Measurements from ENCODE around the gene CLTCL1. TPM values are rescaled to one million over a fixed set of nuclear protein-coding genes. Genes with fewer than 3 reads are reported as not detected.

The CLTCL1 gene
- total and polyA plus RNA-seq, 2 donors (not counting 1 experiment from before 2014, with no cell fraction given): 1.0 to 5.5 TPM

- H3K4me1 Mint-ChIP-seq: no peaks in the 10 kb centered on the region
- H3K27me3 Mint-ChIP-seq: no peaks in the 10 kb centered on the region
- ChIA-PET POLR2A (no interaction called here), CTCF (no interaction called here)
- no peaks in the 10 kb centered on the region for H3K79me2 ChIP-seq (ENCODE audit: control insufficient read depth, insufficient read depth, low read length)
- H3K4me1 ChIP-seq (ENCODE audit: control insufficient read depth in 2 of 2, insufficient read depth in 2 of 2, low read length in 2 of 2): no peaks in the 10 kb centered on the region
- no peak within 1 kb of the TSS for H2AFZ ChIP-seq (ENCODE audit: insufficient read depth, low read depth, low read length, poor library complexity, severe bottlenecking)
- WGBS (ENCODE audit: insufficient coverage): 94% methylated on average over 26 of the region's 27 CpGs
- no peak within 1 kb of the TSS for H3K9ac ChIP-seq (ENCODE audit: low read length)
- H3K27me3 ChIP-seq (replicated peaks in 1 of 4; ENCODE audit: control extremely low read depth in 1 of 4, control insufficient read depth in 3 of 4, insufficient read depth in 4 of 4, low read length in 3 of 4): no peaks in the 10 kb centered on the region
- DNase-seq: no peak
- no peak within 1 kb of the TSS for H3K4me3 ChIP-seq (ENCODE audit: control extremely low read depth in 1 of 5, extremely low read depth in 1 of 5, insufficient read depth in 1 of 5, low read depth in 2 of 5, low read length in 4 of 5)
- H3K27ac Mint-ChIP-seq: no peak within 1 kb of the TSS
- H3K9me3 ChIP-seq (ENCODE audit: control extremely low read depth in 1 of 3, control insufficient read depth in 2 of 3, insufficient read depth in 1 of 3, low read length in 2 of 3): no peaks in the 10 kb centered on the region
- no peak within 1 kb of the TSS for H3K4me2 ChIP-seq (replicated peaks; ENCODE audit: low read depth, low read length, poor library complexity, severe bottlenecking)
- H4K20me1 ChIP-seq (ENCODE audit: control insufficient read depth, insufficient read depth, low read length, poor library complexity, severe bottlenecking): no peaks in the 10 kb centered on the region
- H3K9me3 Mint-ChIP-seq (ENCODE audit: insufficient read depth): no peaks in the 10 kb centered on the region
- H3K27ac ChIP-seq (ENCODE audit: low read length in 2 of 2): no peak within 1 kb of the TSS
- H3K4me3 Mint-ChIP-seq: no peak within 1 kb of the TSS
- intact Hi-C loops (cut with micrococcal nuclease): no loop called here
- ATAC-seq (ENCODE audit: low read depth): no peak
- no peak for TF ChIP-seq EZH2 (IDR thresholded peaks at IDR 0.05; ENCODE audit: borderline replicate concordance, insufficient read depth, low read depth, low read length, poor library complexity, severe bottlenecking)
- TF ChIP-seq CTCF (IDR thresholded peaks at IDR 0.05): no peak
- H3K36me3 ChIP-seq (replicated peaks in 1 of 2; ENCODE audit: control extremely low read depth in 1 of 2, control insufficient read depth in 1 of 2, extremely low read depth in 1 of 2, insufficient read depth in 2 of 2, low read length in 1 of 2): peaks cover 0 to 20% of the 10 kb centered on the region in 2 experiments
Observed at GRCh38 chr22:19130959-19131684, 160.4 kb downstream of the CLTCL1 start, which contains the start of gene TSSK2. Gene TSSK2 (plus strand): TSS chr22:19131308. CDS start chr22:19131400, 92 bp downstream.

GRCh38 chr22:19129871-19130270 is 161.6 kb downstream of the CLTCL1 start:
- WGBS (ENCODE audit: insufficient coverage): 94% methylated on average over 7 of the region's 8 CpGs
- no peak for TF ChIP-seq EZH2 (IDR thresholded peaks at IDR 0.05; ENCODE audit: borderline replicate concordance, insufficient read depth, low read depth, low read length, poor library complexity, severe bottlenecking)
- TF ChIP-seq CTCF (IDR thresholded peaks at IDR 0.05): no peak
- H3K4me3 ChIP-seq (ENCODE audit: control extremely low read depth in 1 of 5, extremely low read depth in 1 of 5, insufficient read depth in 1 of 5, low read depth in 2 of 5, low read length in 4 of 5): no peak overlapping the region
- H3K4me1 Mint-ChIP-seq: no peaks in the 10 kb centered on the region
- no peak for DNase-seq
- no peaks in the 10 kb centered on the region for H3K4me1 ChIP-seq (ENCODE audit: control insufficient read depth in 2 of 2, insufficient read depth in 2 of 2, low read length in 2 of 2)
- H3K36me3 ChIP-seq (replicated peaks in 1 of 2; ENCODE audit: control extremely low read depth in 1 of 2, control insufficient read depth in 1 of 2, extremely low read depth in 1 of 2, insufficient read depth in 2 of 2, low read length in 1 of 2): peaks cover 0 to 15% of the 10 kb centered on the region in 2 experiments
- H3K27ac Mint-ChIP-seq: no peak overlapping the region
- ChIA-PET POLR2A (no interaction called here), CTCF (no interaction called here)
- no peaks in the 10 kb centered on the region for H3K9me3 ChIP-seq (ENCODE audit: control extremely low read depth in 1 of 3, control insufficient read depth in 2 of 3, insufficient read depth in 1 of 3, low read length in 2 of 3)
- H3K27me3 Mint-ChIP-seq: no peaks in the 10 kb centered on the region
- ATAC-seq (ENCODE audit: low read depth): no peak
- H3K79me2 ChIP-seq (ENCODE audit: control insufficient read depth, insufficient read depth, low read length): no peaks in the 10 kb centered on the region
- no peak overlapping the region for H3K27ac ChIP-seq (ENCODE audit: low read length in 2 of 2)
- no peaks in the 10 kb centered on the region for H3K9me3 Mint-ChIP-seq (ENCODE audit: insufficient read depth)
- intact Hi-C loops (cut with micrococcal nuclease): no loop called here
- H2AFZ ChIP-seq (ENCODE audit: insufficient read depth, low read depth, low read length, poor library complexity, severe bottlenecking): no peak overlapping the region
- H3K4me3 Mint-ChIP-seq: no peak overlapping the region
- no peaks in the 10 kb centered on the region for H3K27me3 ChIP-seq (replicated peaks in 1 of 4; ENCODE audit: control extremely low read depth in 1 of 4, control insufficient read depth in 3 of 4, insufficient read depth in 4 of 4, low read length in 3 of 4)
- H3K9ac ChIP-seq (ENCODE audit: low read length): no peak overlapping the region
- no peaks in the 10 kb centered on the region for H4K20me1 ChIP-seq (ENCODE audit: control insufficient read depth, insufficient read depth, low read length, poor library complexity, severe bottlenecking)
- H3K4me2 ChIP-seq (replicated peaks; ENCODE audit: low read depth, low read length, poor library complexity, severe bottlenecking): no peak overlapping the region

Measured in B cell (primary cell).